Gastrocnemius medialis (tissue), 4 donors: Measurements from ENCODE around the gene TBRG4. TPM values are rescaled to one million over a fixed set of nuclear protein-coding genes. Genes with fewer than 3 reads are reported as not detected.

Experiments used
- ATAC-seq, 2 donors: fragments of 150-250 bp; one replicate each; pipeline ENCODE4 v1.9.1; 2016
- DNase-seq, 2 donors: peaks; one replicate each; pipeline ENCODE4 v3.0.0-alpha.2; 2019
- H3K27ac ChIP-seq, 4 donors: fragments of 200-600 bp; sonication (generic); 1 replicate in 1 of 4; 2 replicates in 3 of 4; pipeline ENCODE4 v1.5.1; 2016 to 2018; ENCODE audit warnings: mild to moderate bottlenecking in 2 of 4, moderate library complexity in 1 of 4
- H3K27me3 ChIP-seq, 3 donors: fragments of 200-600 bp; sonication (generic) in 2 of 3; 1 replicate in 1 of 3; 2 replicates in 2 of 3; pipeline versions ENCODE4 v1.5.1 to v1.6.0; 2016 to 2019; ENCODE audit warnings: mild to moderate bottlenecking in 1 of 3, moderate library complexity in 1 of 3
- H3K36me3 ChIP-seq, 2 donors: fragments of 200-600 bp; sonication (generic) in 1 of 2; one replicate each; pipeline ENCODE4 v1.5.1; 2017 to 2018
- H3K4me1 ChIP-seq, 2 donors: fragments of 200-600 bp; sonication (generic) in 1 of 2; one replicate each; pipeline ENCODE4 v1.5.1; 2016 to 2017; ENCODE audit warnings: mild to moderate bottlenecking in 2 of 2
- H3K4me3 ChIP-seq, 4 donors: fragments of 200-600 bp; sonication (generic) in 3 of 4; 1 replicate in 1 of 4; 2 replicates in 3 of 4; pipeline ENCODE4 v1.5.1; 2016 to 2019; ENCODE audit warnings: mild to moderate bottlenecking in 2 of 4
- H3K9me3 ChIP-seq, 3 donors: fragments of 200-600 bp; sonication (generic) in 2 of 3; 1 replicate in 1 of 3; 2 replicates in 2 of 3; pipeline ENCODE4 v1.5.1; 2016 to 2019
- CTCF ChIP-seq, 5 experiments: fragments of 450-650 bp in 3 of 5; fragments of 200-600 bp in 2 of 5; sonication (generic) in 2 of 5; IDR thresholded peaks in 4 of 5; conservative IDR thresholded peaks in 1 of 5; 1 replicate in 4 of 5; 2 replicates in 1 of 5; pipeline ENCODE4 v1.5.1; 2016 to 2019; ENCODE audit warnings: antibody characterized with exemption in 5 of 5, mild to moderate bottlenecking in 3 of 5, moderate library complexity in 3 of 5
- POLR2A ChIP-seq, 2 donors: fragments of 450-650 bp; IDR thresholded peaks; one replicate each; pipeline ENCODE4 v1.6.1; 2017; ENCODE audit warnings: antibody characterized with exemption in 2 of 2, mild to moderate bottlenecking in 2 of 2, moderate library complexity in 2 of 2
- in situ Hi-C, 4 donors: fragments of 200-750 bp; cut with MboI; loops; one replicate each; pipeline versions ENCODE4 v1.15.0 to v1.8.0; 2017; ENCODE audit warnings: low sequenced_read_pairs in 4 of 4
- intact Hi-C: fragments of 100-400 bp; cut with DNase I; formaldehyde crosslinking; loops from one replicate; pipeline ENCODE4 v1.15.1; 2023; ENCODE audit warnings: low total_unique reads
- total RNA-seq, 4 donors: library from RNA; depleted of rRNA; stranded (reverse); fragments of >200 nt; gene quantifications; one replicate each; pipeline versions ENCODE4 v1.1.0 to v1.2.3, GENCODE V29; 2016

The TBRG4 gene
- total RNA-seq, 4 donors from 2014 or later: 74.3 to 105 (median 92.7) TPM

DNA sequence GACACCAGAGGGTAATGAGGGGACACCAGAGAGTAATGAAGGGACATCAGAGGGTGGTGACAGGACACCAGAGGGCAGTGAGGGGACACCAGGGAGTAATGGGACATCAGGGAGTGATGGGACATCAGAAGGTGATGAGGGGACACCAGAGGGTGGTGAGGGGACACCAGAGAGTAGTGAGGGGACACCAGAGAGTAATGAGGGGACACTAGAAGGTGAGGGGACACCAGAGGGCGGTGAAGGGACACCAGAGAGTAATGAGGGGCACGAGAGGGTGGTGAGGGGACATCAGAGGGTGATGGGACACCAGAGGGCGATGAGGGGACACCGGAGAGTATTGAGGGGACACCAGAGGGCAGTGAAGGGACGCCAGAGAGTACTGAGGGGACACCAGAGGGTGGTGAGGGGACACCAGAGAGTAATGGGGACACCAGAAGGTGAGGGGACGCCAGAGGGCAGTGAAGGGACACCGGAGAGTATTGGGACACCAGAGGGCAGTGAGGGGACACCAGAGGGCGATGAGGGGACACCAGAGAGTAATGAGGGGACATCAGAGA, 33.3 kb downstream of the TBRG4 start:
- no peak overlapping the region for H3K27ac ChIP-seq
- no peaks in the 10 kb centered on the region for H3K4me1 ChIP-seq
- no peaks in the 10 kb centered on the region for H3K9me3 ChIP-seq
- no peak for DNase-seq
- in situ Hi-C loops (no loop called here), intact Hi-C loops (no loop called here)
- TF ChIP-seq POLR2A (IDR thresholded peaks at IDR 0.05) (no peak), CTCF (IDR thresholded peaks at IDR 0.05 in 4 of 5, conservative IDR thresholded peaks at IDR 0.05 in 1 of 5) (no peak)
- no peak overlapping the region for H3K4me3 ChIP-seq
- no peak for ATAC-seq
- H3K27me3 ChIP-seq: no peaks in the 10 kb centered on the region
- H3K36me3 ChIP-seq: peaks cover 0 to 43% of the 10 kb centered on the region in 2 donors

DNA sequence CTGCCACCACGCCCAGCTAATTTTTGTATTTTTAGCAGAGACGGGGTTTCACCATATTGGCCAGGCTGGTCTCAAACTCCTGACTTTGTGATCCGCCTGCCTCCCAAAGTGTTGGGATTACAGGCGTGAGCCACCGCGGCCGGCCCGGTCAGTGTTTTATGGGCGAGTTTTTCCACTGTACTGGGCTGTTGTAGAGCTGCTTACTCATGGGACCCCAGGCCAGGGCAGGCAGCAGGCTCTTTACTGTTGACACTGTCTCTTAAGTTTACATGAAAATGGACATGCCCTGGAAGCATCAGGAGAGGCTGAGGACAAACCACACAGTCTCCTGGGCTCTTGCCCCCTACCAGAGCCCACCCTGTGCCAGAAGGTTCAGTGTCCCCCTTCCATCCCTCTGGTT, 33.9 kb downstream of the TBRG4 start:
- Histone ChIP-seq H3K9me3 (no peaks in the 10 kb centered on the region), H3K36me3 (peaks cover 0 to 49% of the 10 kb centered on the region in 2 donors), H3K4me1 (no peaks in the 10 kb centered on the region), H3K4me3 (no peak overlapping the region), H3K27ac (no peak overlapping the region), H3K27me3 (no peaks in the 10 kb centered on the region)
- ATAC-seq: no peak
- intact Hi-C loops (no loop called here), in situ Hi-C loops (no loop called here)
- no peak for DNase-seq
- no peak for TF ChIP-seq CTCF (IDR thresholded peaks at IDR 0.05 in 4 of 5, conservative IDR thresholded peaks at IDR 0.05 in 1 of 5)
- no peak for TF ChIP-seq POLR2A (IDR thresholded peaks at IDR 0.05)

DNA sequence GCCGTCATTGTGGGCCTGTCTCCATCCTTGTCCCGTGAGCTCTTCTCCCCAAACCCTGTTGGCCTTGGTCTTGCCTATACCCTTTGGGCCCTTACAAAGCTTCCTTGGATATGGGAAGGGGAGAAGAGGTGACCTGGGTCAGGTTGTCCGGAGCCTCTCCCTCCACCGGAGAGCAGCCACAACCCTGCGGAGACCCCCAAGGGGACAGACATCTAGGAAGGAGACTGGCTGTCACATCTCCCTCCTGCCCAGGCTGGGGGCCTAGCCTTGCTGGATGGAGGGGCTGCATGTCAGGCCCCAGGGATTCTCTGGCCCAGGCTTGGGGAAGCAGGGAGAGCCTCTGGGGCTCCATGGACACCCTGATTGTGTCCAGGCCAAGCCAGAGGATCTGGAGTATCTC, 34.6 kb downstream of the TBRG4 start:
- H3K4me1 ChIP-seq: no peaks in the 10 kb centered on the region
- H3K27ac ChIP-seq: no peak overlapping the region
- no peaks in the 10 kb centered on the region for H3K27me3 ChIP-seq
- in situ Hi-C loops (no loop called here), intact Hi-C loops (no loop called here)
- no peak overlapping the region for H3K4me3 ChIP-seq
- ATAC-seq (no peak), DNase-seq (no peak)
- H3K36me3 ChIP-seq: peaks cover 0 to 53% of the 10 kb centered on the region in 2 donors
- TF ChIP-seq POLR2A (IDR thresholded peaks at IDR 0.05) (no peak), CTCF (IDR thresholded peaks at IDR 0.05 in 4 of 5, conservative IDR thresholded peaks at IDR 0.05 in 1 of 5) (no peak)
- no peaks in the 10 kb centered on the region for H3K9me3 ChIP-seq

- intact Hi-C loops: no loop called here
- Histone ChIP-seq H3K9me3 (no peaks in the 10 kb centered on the region), H3K4me1 (no peaks in the 10 kb centered on the region), H3K27ac (no peak overlapping the region), H3K4me3 (no peak overlapping the region), H3K36me3 (peaks cover 0 to 61% of the 10 kb centered on the region in 2 donors), H3K27me3 (no peaks in the 10 kb centered on the region)
- no peak for DNase-seq
- ATAC-seq: no peak
- in situ Hi-C loops: no loop called here
- TF ChIP-seq POLR2A (IDR thresholded peaks at IDR 0.05) (no peak), CTCF (IDR thresholded peaks at IDR 0.05 in 4 of 5, conservative IDR thresholded peaks at IDR 0.05 in 1 of 5) (no peak)
These were observed 35.4 kb downstream of the TBRG4 start for GRCh38 chr7:45075871-45076796.
